HepG2 (cell line): ENCODE results near the gene SLC2A2. TPM values are rescaled to one million over a fixed set of nuclear protein-coding genes. Genes with fewer than 3 reads are reported as not detected.
"Not testable (repeated sequence)": the region's sequence is repeated elsewhere in the genome, so short reads cannot be mapped to it uniquely, and the experiment has no call there.

Experiments used
- ATF7 ChIP-seq, 2 experiments: fragments of 450-650 bp in 1 of 2; sonication (generic) in 1 of 2; formaldehyde crosslinking in 1 of 2; IDR thresholded peaks; 2 replicates each; pipeline versions ENCODE4 v1.4.0 to v1.6.1; 2016 to 2020; ENCODE audit warnings: antibody characterized with exemption in 1 of 2, mild to moderate bottlenecking in 1 of 2, missing genetic modification reagents in 1 of 2
- BCL6 ChIP-seq: IDR thresholded peaks from 2 replicates; pipeline ENCODE4 v1.6.1; 2016; ENCODE audit warnings: missing genetic modification reagents, missing compliant biosample characterization
- CEBPG ChIP-seq: IDR thresholded peaks from 2 replicates; pipeline ENCODE4 v1.6.1; 2016
- DNMT3B ChIP-seq: conservative IDR thresholded peaks from 2 replicates; pipeline ENCODE4 v1.6.1; 2016; ENCODE audit warnings: missing biosample characterization, control low read depth
- EP300 ChIP-seq, 3 experiments: sonication (generic) in 1 of 3; formaldehyde crosslinking in 1 of 3; IDR thresholded peaks; 2 replicates each; pipeline versions ENCODE4 v1.5.1 to v1.6.1; 2011 to 2020; ENCODE audit warnings: low read depth in 2 of 3, low read length in 2 of 3, borderline replicate concordance in 1 of 3, improper control_type of control experiment in 1 of 3, mild to moderate bottlenecking in 1 of 3, missing genetic modification reagents in 1 of 3, moderate library complexity in 1 of 3
- ESRRA ChIP-seq: sonication (generic); formaldehyde crosslinking; IDR thresholded peaks from 2 replicates; pipeline ENCODE4 v1.5.1; 2020; ENCODE audit warnings: mild to moderate bottlenecking, low read depth, missing genetic modification reagents
- FOSL2 ChIP-seq: sonication (generic); formaldehyde crosslinking; IDR thresholded peaks from 2 replicates; pipeline ENCODE4 v1.4.0; 2020; ENCODE audit warnings: missing genetic modification reagents
- JUNB ChIP-seq: sonication (generic); formaldehyde crosslinking; IDR thresholded peaks from 2 replicates; pipeline ENCODE4 v1.8.0; 2022; ENCODE audit warnings: missing genetic modification reagents, mild to moderate bottlenecking, borderline replicate concordance
- MBD4 ChIP-seq: IDR thresholded peaks from 2 replicates; pipeline ENCODE4 v1.6.1; 2012; ENCODE audit warnings: low read length, inconsistent platforms, borderline replicate concordance
- SETDB1 ChIP-seq: sonication (generic); formaldehyde crosslinking; IDR thresholded peaks from 2 replicates; pipeline ENCODE4 v1.5.1; 2020; ENCODE audit warnings: missing genetic modification reagents, mild to moderate bottlenecking, borderline replicate concordance
- SP5 ChIP-seq: IDR thresholded peaks from 2 replicates; pipeline ENCODE4 v1.6.1; 2016; ENCODE audit warnings: low read depth, borderline replicate concordance
- TCF12 ChIP-seq, 2 experiments: fragments of 450-650 bp in 1 of 2; sonication (generic) in 1 of 2; formaldehyde crosslinking in 1 of 2; IDR thresholded peaks; 2 replicates each; pipeline versions ENCODE4 v1.6.1 to v1.8.0; 2017 to 2022; ENCODE audit warnings: antibody characterized with exemption in 1 of 2, mild to moderate bottlenecking in 1 of 2, missing genetic modification reagents in 1 of 2, moderate library complexity in 1 of 2
- THAP11 ChIP-seq: IDR thresholded peaks from 2 replicates; pipeline ENCODE4 v1.6.1; 2016; ENCODE audit warnings: missing biosample characterization, missing genetic modification reagents
- ZNF564 ChIP-seq: sonication (generic); formaldehyde crosslinking; IDR thresholded peaks from 2 replicates; pipeline ENCODE4 v1.8.1; 2023; ENCODE audit warnings: mild to moderate bottlenecking, missing genetic modification reagents
- ZNF772 ChIP-seq: sonication (generic); formaldehyde crosslinking; IDR thresholded peaks from 2 replicates; pipeline ENCODE4 v1.5.0; 2020; ENCODE audit warnings: mild to moderate bottlenecking, missing genetic modification reagents
- polyA plus RNA-seq, 8 experiments: library from polyadenylated mRNA; depleted of rRNA in 3 of 8; stranded (reverse) in 7 of 8; unstranded in 1 of 8; fragments of >200 nt; fragmentation: Illumina TruSeq in 4 of 8; extraction: Trizol in 4 of 8; gene quantifications; 2 replicates each; pipeline versions ENCODE4 v1.2.1 to v1.2.3, GENCODE V29; 2011 to 2016; ENCODE audit warnings: low read depth in 4 of 8, missing spikeins in 1 of 8, mixed read lengths in 1 of 8; ENCODE audit not compliant: insufficient read depth in 1 of 8
- total RNA-seq, 5 experiments: library from RNA; depleted of rRNA; stranded (reverse); fragments of >200 nt; fragmentation: Illumina TruSeq; extraction: Trizol; gene quantifications; 2 replicates each; pipeline ENCODE4 v1.2.3, GENCODE V29; 2016; ENCODE audit warnings: low read depth in 1 of 5
- TF ChIP-seq, protein P1 (sequence below): sonication (generic); formaldehyde crosslinking; IDR thresholded peaks from 2 replicates; pipeline ENCODE4 v1.5.0; 2020; ENCODE audit warnings: missing genetic modification reagents
- TF ChIP-seq, protein P2 (sequence below): IDR thresholded peaks from 2 replicates; pipeline ENCODE4 v1.6.1; 2018; ENCODE audit warnings: missing genetic modification reagents, mild to moderate bottlenecking, missing compliant biosample characterization
- TF ChIP-seq, protein P3 (sequence below): sonication (generic); formaldehyde crosslinking; conservative IDR thresholded peaks from 2 replicates; pipeline ENCODE4 v1.4.0; 2020; ENCODE audit warnings: mild to moderate bottlenecking, missing genetic modification reagents, moderate library complexity
- TF ChIP-seq, protein P4 (sequence below), 2 experiments: sonication (generic) in 1 of 2; formaldehyde crosslinking in 1 of 2; IDR thresholded peaks; 2 replicates each; pipeline versions ENCODE4 v1.4.0 to v1.6.1; 2016 to 2020; ENCODE audit warnings: borderline replicate concordance in 1 of 2, low read depth in 1 of 2, mild to moderate bottlenecking in 1 of 2, missing genetic modification reagents in 1 of 2

Gene SLC2A2
- total and polyA plus RNA-seq, 2 of the 13 experiments (the other 11 are each of a cell fraction or from before 2014, with no cell fraction given): 19.5 to 23.2 TPM

DNA sequence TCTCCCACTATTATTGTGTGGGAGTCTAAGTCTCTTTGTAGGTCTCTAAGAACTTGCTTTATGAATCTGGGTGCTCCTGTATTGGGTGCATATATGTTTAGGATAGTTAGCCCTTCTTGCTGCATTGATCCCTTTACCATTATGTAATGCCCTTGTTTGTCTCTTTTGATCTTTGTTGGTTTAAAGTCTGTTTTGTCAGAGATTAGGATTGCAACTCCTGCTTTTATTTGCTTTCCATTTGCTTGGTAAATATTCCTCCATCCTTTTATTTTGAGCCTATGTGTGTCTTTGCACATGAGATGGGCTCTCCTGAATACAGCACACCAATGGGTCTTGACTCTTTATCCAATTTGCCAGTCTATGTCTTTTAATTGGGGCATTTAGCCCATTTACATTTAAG lies 53.6 kb downstream of the SLC2A2 start (continued):
- TF ChIP-seq CEBPG (peak; percentile 90), SP5 (CRISPR knock-in tag) (peak; percentile 63), FOSL2 (CRISPR knock-in tag) (peak; percentile 59), THAP11 (CRISPR knock-in tag) (peak; percentile 83), ESRRA (peak; percentile 62; the same call in 1 of the 2 replicates), ZNF772 (CRISPR knock-in tag) (peak; percentile 51; the same call in 1 of the 2 replicates), EP300 (IDR thresholded peaks at IDR 0.05; ENCODE audit: low read depth in 2 of 2, low read length in 2 of 2) (peak in 1 of 2 experiments; percentile 82; a peak in 2 of 4 replicates), EP300 (CRISPR knock-in tag; IDR thresholded peaks at IDR 0.05; ENCODE audit: borderline replicate concordance) (peak; percentile 90), ZNF564 (CRISPR knock-in tag) (0 out of 2 replicates have a peak, but pooled peaks have one; percentile 57), ATF7 (IDR thresholded peaks at IDR 0.05) (peak; percentile 74), DNMT3B (CRISPR knock-in tag) (0 out of 2 replicates have a peak, but pooled peaks have one; percentile 55), SETDB1 (CRISPR knock-in tag) (peak; percentile 54), MBD4 (peak; percentile 55; the same call in 1 of the 2 replicates), BCL6 (peak; percentile 91), TCF12 (CRISPR knock-in tag; IDR thresholded peaks at IDR 0.05) (peak; percentile 85), JUNB (CRISPR knock-in tag) (peak; percentile 59; the same call in 1 of the 2 replicates)
- TF ChIP-seq, protein P1, sequence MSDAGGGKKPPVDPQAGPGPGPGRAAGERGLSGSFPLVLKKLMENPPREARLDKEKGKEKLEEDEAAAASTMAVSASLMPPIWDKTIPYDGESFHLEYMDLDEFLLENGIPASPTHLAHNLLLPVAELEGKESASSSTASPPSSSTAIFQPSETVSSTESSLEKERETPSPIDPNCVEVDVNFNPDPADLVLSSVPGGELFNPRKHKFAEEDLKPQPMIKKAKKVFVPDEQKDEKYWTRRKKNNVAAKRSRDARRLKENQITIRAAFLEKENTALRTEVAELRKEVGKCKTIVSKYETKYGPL (CRISPR knock-in tag): peak; percentile 91
- TF ChIP-seq, protein P2, sequence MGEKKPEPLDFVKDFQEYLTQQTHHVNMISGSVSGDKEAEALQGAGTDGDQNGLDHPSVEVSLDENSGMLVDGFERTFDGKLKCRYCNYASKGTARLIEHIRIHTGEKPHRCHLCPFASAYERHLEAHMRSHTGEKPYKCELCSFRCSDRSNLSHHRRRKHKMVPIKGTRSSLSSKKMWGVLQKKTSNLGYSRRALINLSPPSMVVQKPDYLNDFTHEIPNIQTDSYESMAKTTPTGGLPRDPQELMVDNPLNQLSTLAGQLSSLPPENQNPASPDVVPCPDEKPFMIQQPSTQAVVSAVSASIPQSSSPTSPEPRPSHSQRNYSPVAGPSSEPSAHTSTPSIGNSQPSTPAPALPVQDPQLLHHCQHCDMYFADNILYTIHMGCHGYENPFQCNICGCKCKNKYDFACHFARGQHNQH: peak; percentile 54; the same call in 1 of the 2 replicates
- TF ChIP-seq ATF7 (CRISPR knock-in tag; IDR thresholded peaks at IDR 0.05); TCF12 (IDR thresholded peaks at IDR 0.05): not testable (repeated sequence)
- TF ChIP-seq, protein P3, sequence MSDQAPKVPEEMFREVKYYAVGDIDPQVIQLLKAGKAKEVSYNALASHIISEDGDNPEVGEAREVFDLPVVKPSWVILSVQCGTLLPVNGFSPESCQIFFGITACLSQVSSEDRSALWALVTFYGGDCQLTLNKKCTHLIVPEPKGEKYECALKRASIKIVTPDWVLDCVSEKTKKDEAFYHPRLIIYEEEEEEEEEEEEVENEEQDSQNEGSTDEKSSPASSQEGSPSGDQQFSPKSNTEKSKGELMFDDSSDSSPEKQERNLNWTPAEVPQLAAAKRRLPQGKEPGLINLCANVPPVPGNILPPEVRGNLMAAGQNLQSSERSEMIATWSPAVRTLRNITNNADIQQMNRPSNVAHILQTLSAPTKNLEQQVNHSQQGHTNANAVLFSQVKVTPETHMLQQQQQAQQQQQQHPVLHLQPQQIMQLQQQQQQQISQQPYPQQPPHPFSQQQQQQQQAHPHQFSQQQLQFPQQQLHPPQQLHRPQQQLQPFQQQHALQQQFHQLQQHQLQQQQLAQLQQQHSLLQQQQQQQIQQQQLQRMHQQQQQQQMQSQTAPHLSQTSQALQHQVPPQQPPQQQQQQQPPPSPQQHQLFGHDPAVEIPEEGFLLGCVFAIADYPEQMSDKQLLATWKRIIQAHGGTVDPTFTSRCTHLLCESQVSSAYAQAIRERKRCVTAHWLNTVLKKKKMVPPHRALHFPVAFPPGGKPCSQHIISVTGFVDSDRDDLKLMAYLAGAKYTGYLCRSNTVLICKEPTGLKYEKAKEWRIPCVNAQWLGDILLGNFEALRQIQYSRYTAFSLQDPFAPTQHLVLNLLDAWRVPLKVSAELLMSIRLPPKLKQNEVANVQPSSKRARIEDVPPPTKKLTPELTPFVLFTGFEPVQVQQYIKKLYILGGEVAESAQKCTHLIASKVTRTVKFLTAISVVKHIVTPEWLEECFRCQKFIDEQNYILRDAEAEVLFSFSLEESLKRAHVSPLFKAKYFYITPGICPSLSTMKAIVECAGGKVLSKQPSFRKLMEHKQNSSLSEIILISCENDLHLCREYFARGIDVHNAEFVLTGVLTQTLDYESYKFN (CRISPR knock-in tag): peak; percentile 90
- TF ChIP-seq, protein P4, sequence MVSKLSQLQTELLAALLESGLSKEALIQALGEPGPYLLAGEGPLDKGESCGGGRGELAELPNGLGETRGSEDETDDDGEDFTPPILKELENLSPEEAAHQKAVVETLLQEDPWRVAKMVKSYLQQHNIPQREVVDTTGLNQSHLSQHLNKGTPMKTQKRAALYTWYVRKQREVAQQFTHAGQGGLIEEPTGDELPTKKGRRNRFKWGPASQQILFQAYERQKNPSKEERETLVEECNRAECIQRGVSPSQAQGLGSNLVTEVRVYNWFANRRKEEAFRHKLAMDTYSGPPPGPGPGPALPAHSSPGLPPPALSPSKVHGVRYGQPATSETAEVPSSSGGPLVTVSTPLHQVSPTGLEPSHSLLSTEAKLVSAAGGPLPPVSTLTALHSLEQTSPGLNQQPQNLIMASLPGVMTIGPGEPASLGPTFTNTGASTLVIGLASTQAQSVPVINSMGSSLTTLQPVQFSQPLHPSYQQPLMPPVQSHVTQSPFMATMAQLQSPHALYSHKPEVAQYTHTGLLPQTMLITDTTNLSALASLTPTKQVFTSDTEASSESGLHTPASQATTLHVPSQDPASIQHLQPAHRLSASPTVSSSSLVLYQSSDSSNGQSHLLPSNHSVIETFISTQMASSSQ (IDR thresholded peaks at IDR 0.05; ENCODE audit: low read depth): peak; percentile 72
- TF ChIP-seq, protein P4 (CRISPR knock-in tag; IDR thresholded peaks at IDR 0.05; ENCODE audit: borderline replicate concordance): peak; percentile 85; the same call in 1 of the 2 replicates
